ENCODE data around the gene BLNK.

Gene BLNK

DNA sequence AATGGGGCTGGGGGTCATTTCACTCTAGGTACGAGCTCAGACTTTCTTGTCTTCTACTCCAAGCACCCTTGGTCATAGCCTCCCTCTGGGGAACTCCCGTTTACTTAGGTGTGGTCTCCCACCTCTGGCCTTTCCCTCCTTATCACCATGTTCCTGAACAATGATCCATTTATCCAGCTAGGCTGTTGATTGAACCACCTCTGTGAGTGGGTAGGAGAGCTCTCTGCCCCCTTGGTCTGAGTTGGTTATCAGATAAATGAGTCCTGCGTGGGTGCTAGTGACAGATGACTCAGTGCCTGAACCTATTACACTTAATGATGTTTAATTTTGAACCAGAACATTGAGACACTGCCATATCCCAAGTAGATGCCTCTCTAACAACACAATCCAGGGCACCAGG lies 9.4 kb downstream of the BLNK start:
- DNase-seq (ENCODE audit: low read depth) = no peak

DNA sequence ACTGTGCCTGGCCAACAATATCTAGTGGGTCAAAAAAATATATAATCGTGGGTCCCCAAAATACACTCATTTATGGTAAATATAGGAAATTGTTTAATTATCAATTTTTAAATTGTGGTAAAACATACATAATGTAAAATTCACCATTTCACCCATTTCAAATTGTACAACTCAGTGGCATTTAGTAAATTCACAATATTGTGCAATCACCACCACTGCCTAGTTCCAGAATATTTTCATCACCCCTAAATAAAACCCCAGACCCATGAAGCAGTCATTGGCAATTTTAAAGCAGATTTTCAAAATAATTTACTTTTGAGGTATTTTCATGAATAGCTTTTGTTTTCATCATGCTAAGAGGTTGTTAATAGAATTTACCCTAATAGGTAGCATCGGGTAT lies 10.2 kb downstream of the BLNK start:
- no peak for DNase-seq (ENCODE audit: low read depth)

DNA sequence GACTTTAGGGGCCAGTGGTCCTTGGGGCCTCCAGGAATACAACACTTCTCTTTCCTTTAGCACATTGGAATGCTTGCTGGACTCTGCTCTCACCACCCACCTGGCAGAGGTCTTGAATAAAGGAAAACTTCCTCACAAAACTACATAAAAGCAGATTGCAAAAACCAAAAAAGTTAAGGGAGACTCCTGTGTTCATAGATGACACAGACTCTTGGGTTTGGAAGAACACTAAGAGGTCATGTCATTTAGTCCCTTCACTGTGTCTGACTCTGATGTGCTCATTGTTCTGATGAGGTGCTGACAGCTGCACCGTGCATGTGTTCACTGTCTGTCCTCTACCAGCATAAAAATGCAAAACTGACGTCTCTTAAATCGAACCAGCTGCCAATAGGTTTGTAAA lies 11.4 kb downstream of the BLNK start:
- no peak for DNase-seq (ENCODE audit: low read depth)

DNA sequence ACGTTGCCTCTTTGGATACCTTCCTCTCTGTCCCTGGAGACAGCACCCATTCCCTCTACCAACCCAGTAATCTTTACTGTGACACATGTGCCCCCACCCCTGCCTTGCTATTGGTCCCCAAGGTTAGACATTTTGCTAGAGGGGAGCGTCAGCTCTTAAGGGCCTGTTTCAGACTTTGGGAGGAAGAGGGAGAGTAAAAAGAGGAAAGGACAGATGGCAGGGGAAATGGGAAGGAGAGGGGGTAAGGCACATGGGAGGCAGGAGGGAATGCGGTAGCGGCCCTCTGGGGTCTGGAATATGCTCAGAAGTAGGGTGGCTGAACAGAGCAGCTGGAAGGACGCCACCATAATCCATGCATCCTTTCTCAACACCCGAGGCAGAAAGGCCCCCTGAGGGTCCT lies 12.2 kb downstream of the BLNK start:
- DNase-seq (ENCODE audit: low read depth) = no peak

DNA sequence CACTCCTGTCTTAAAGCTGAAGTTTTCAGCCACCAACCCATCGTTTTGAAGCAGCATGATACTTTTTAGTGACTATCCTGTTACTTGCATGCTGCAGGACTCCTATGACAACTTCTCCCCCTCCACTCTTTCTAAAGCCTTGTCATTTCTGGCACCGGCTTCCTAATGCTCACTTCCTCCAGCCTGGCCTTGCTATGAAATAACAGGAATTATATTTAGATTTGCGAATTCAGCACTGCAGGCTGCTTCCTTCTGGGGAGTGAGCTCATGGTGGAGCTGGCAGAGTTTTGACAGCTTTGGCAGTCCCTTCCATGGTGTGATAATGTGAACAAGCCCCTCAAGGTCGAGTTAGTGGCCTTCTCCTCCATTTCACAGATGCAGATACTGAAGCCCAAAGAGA lies 13.4 kb downstream of the BLNK start:
- no peak for DNase-seq (ENCODE audit: low read depth)

DNA sequence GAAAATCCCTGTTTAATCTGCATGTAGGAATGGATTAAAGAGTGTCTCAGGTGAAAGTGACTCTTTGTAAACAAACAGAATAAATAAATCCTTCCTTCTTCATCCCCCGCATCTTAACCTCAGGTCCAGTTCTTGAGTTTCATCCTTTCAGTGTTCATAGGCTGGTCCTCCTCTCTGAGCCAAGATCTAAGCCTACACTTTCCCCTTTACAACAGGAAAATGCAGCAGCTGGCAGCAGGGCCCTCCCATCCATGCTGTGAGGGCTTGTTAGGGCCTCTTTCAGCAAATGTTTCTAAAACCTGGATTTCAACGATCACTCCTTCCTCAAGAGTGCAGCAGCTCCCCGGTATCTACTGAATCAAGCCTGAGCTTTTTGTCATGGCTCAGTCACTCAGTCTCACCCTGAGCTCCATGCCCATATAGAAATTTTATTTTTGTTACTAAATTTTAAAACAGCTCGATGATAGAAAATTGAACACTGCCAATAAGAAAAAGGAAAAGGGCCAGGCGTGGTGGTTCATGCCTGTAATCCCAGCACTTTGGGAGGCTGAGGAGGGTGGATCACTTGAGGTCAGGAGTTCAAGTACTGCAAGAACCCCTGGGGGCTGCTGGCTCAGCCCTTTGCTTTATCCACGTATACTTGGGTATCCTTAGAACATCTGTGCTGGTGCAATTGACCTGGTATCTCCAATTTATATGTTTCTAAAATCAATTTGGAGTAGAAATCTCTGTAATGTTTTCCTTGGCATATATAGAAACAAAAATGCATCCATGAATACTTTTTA lies 15.6 kb downstream of the BLNK start:
- no peak for DNase-seq (ENCODE audit: low read depth)

DNA sequence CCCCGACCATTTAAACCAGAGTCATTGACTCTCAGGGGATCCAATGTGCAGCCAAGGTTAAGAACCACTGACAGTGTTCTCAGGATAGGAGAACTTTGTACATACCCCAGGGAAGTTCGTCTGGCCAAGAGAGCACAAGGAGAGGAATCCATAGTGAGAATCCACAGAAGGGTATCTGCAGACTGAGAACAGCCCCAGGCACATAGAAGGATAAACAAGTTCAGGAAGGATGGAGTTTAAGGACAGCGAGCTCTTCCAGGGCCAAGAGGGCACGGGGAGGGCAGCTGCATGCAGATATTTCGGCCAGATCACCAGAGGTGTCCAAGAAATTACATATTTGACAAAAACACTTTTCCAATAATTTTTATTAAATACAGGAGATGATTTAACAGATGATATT lies 16.4 kb downstream of the BLNK start:
- no peak for DNase-seq (ENCODE audit: low read depth)

DNA sequence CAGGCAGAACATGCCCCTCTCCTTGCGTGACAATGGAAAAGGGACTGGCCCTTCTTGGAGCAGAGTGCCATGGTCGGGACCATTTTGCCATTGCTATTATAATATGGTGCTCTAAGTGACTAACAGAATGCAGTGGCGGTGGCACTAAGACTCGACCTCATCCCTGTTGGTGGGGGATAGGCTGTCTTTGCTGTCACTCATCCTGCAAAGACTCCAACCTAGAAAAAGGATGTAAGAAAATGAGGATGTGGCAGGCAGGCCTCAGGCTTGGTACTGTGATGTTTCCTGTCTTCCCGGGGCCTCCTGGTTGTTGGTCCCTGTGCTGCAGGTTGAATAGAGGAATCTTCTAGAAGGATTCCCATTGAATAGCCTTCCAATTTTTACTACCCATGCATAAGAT lies 18.6 kb downstream of the BLNK start:
- DNase-seq (ENCODE audit: low read depth) = no peak

DNA sequence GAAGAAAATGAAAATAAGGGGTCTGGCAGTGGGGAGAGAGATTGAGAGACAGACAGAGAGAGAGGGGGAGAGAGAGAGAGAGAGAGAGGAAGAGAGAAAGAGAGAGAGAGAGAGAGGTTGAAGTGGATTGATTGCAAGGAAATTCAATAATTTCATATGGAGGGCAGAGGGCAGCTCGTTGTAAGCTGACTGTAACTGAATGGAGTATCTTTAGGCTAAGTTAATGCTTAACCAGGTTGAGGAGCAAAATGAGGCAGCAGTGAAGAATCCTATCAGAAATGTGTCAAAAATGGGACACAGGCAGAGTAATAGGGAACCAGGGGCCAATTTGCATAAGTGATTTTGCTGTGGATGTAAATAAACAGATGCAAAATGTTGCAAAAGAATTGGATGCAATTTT lies 21.0 kb downstream of the BLNK start:
- DNase-seq (ENCODE audit: low read depth) = no peak

DNA sequence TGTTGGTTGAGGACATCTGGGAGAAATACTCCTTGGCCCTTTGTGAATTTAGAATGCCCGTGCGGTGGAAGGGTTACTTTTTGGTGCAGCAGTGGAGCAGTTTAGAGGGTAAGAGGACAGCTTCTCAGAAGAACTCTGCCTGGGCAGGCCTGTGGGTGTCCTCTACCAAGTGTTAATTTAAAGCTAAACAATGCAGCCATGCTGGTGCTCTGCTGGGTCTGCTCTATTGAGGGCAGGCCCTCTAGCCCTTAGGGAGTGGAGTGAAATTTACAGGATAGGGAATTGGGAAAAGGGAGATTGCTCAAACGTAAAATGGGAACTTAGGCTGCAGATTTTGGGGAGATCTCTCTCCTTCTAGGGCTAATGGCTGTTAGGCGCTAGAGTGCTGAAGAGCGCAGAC lies 22.1 kb downstream of the BLNK start:
- no peak for DNase-seq (ENCODE audit: low read depth)

DNA sequence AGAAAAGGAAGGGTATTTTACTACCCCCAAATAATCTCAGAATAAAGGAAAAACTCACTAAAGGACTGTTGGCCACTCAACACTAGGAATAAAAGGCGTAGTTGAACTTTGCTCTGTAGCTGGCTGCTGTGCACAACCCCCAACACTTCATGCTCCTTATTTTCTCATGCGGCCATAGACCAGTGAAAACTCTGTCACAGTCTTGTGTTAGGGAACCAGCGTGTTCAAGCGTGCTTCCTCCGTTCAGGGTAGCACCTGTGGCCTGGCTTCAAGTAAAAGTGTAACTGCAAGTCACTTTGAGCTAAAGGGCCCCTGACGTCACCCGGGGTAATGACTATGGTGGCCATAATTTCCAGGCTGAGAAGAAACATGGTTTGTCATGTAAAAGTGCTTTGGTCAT lies 27.0 kb downstream of the BLNK start:
- no peak for DNase-seq (ENCODE audit: low read depth)

DNA sequence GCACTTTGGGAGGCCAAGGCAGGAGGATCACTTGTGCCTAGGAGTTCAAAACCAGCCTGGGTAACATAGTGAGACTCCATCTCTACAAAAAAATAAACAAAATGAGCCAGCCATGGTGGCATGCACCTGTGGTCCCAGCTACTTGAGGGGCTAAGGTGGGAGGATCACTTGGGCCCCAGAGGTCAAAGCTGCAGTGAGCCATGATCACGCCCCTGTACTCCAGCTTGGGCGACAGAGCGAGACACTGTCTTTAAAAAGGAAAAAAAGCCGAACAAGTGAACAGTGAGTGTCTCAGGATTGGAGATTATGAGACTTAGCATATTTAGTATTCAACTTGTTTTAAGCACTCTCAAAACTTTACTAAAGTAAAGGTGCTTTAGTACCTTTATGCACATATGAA lies 28.1 kb downstream of the BLNK start:
- DNase-seq (ENCODE audit: low read depth) = no peak

DNA sequence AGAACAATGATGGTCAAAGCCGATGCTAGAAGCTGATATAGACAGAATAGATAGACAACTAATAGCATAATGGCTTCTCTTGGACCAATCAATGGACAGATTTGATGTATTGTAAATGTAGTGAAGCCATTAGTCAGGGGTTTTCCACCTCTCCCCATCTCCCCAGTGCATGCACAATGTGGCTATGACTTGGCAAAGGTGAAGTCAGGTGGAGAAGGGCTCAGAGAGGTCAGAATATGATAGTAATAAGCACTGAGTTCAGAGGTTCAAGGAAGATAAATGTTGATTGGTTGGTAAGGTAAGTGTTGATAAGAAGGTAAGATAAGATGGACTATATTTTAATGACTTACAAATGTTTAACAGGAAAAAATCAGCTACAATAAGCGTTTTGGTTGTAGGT lies 28.5 kb downstream of the BLNK start:
- DNase-seq (ENCODE audit: low read depth) = no peak

DNA sequence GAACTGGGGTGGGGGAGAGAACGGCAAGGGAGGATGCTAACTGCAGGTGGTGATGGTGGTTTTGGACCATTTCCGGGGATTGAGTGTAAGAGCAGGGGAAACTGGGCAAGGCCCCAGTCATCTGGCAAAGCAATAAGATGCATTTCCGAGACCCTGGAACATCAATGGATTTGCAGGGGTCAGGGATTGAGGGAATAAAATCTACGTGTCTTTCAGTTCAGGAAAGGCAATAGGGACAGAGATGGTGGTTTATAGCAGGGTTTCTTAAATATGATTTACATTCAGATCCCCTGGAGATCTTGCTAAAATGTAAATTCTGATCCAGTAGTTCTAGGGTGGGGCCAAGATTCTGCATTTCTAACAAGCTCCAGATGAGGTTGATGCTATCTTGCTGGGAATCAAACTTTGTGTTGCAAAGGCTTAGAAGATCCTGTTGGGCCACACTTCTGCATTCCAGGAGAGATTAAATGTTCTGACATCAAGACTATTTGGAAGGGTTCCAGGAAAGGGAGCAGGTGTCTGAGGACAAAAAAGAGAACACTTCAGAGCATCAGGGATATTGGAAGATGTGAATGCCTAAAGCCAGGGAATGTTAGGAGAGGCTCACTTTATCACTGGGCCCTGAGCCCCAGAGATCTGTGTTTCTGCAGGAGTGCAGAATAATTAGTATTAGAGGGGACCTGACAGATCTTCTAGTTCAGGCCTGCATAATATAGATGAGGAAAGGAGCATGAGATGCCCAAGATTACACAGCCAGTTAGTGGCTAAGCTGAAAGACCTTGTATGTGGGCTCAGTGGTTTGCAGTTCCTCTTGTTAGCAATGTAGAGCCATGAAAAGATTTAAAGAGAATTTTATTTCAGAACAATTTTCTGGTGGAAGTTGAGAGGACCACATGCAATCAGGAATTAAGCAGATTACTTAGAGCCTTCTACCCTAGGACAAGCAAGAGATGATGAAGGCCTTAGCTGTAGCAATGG lies 32.4 kb downstream of the BLNK start:
- DNase-seq (ENCODE audit: low read depth) = no peak

DNA sequence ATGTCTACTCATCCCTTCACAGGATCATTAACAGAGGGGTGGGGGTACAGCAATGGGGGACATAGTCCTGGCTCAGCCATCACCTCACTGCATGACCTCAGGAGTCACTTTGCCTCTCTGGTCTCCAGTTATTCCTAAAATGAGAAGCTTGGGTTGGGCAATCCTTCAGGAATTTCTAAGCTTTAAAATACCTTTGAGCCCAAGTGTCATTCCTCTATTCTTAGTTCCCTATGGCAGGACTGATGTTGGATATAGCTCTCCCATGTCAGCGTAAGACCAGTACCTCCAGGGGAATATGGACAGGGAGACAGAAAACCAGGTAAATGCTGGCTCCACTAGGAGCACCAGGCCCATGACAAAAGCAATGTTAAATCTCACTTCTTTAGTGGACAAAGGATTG lies 34.5 kb downstream of the BLNK start:
- DNase-seq (ENCODE audit: low read depth) = no peak

DNA sequence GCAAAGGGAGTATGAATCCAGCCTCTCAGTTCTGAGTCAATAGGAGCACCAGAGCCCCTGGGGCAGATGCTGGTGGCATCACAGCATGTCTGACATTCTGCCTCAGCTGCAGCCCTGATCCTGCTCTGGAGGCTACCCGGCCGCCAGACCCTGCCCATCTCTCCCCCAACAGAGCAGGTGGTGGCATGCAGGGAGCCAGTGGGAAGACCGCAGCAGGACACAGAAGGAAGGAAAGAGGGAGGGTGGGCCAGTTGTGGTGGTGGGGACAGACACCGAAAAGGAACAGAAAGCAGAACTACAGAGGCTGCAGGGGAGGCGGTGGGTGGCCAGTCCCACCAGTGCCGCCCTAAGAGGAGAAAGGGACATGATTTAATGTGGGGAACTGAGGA lies 35.3 kb downstream of the BLNK start:
- no peak for DNase-seq (ENCODE audit: low read depth)

DNA sequence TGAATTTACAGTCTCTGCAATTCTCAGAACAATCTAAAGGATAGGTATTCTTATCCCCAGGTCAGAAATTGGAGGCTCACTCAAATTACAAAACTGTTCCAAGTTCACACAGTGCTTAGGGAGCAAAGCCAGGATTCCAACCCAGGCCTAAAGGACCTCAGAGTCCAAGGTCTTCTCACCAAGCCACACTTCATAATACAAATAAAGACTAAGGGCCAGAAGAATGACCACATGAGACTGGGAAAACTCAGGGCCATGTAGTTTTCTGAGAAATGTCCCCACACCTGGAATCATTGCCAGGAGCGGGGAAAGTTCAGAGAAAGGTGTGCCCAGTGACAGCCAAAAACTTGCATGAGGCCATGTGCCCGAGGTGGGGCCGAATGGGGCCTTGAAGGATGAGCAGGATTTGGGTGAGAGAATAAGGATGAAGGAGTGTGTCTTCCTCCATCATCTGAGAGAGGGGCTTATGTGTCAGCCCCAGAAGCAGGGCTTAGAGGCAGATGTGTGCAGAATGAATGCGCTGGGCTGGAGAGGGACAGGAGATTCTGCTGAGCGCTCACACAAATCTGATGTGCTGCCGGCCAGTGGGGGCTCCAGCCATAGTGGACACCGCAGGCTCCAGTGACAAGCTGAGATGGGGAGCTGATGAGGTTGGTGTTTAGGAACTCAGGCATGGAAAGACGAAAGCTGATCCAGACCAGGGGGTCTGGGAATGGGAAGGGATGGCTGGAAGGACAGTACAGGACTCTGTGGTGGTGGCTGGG lies 35.9 kb downstream of the BLNK start:
- no peak for DNase-seq (ENCODE audit: low read depth)

DNA sequence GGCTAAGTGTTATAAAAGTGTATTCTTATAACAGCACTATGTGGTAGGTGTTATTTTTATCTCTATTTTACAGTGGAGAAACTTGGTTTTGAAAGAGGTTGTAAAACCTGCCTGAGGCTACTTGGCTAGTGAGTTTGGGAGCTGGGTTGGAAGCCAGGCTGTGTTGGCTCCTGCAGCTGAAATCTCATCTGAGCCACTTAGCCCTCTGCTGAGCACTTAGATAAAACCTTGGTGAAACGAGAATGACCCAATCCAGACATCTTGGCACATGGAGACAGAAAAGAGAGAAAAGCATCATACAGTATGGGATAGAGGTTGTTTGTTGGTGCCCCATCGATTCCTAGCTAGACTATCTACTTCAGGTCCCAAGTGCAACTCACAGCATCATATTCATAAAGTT lies 37.4 kb downstream of the BLNK start:
- DNase-seq (ENCODE audit: low read depth) = no peak

DNA sequence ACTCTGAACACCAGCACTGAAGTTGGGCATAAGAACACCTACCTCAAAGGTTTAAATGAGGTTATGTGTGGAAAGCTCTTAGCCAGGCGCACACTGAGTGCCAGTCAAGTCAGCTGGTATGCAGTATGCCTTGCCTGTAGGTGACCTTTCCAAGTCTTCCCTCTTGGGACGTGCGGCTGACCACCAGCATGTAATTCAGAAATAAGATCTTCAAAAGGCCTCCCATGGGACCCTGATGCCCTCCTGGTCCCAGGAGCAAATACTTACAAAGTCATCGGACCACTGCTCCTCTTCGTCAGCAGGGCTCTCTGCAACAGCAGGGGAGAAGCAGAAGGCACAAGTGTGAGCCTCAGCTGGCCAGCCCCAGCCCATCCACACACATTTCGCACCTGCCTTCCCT lies 40.8 kb downstream of the BLNK start:
- DNase-seq (ENCODE audit: low read depth) = no peak

DNA sequence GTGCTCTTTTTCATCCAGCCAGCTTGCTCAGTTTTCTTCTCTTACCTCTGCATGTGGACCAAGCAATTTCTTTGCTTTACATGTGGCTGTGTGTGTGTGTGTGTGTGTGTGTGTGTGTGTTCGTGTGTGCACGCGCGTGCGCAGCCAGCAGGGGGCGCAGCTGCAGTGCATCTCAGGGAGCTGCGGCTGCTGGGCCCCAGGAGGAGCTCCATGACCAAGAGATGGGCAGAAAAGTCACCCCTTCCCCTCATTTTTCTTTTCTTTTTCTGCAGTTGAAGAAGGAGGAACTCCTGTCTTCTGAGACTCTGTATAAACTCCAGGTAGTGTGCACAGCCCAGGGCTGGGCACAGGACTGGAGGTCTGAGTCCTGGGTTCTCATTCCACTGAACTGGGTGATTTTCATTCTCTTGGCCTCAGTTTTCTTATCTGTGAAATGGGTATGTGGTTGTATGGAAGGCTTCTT lies 41.8 kb downstream of the BLNK start:
- peak; percentile 44 for DNase-seq (ENCODE audit: low read depth)

DNA sequence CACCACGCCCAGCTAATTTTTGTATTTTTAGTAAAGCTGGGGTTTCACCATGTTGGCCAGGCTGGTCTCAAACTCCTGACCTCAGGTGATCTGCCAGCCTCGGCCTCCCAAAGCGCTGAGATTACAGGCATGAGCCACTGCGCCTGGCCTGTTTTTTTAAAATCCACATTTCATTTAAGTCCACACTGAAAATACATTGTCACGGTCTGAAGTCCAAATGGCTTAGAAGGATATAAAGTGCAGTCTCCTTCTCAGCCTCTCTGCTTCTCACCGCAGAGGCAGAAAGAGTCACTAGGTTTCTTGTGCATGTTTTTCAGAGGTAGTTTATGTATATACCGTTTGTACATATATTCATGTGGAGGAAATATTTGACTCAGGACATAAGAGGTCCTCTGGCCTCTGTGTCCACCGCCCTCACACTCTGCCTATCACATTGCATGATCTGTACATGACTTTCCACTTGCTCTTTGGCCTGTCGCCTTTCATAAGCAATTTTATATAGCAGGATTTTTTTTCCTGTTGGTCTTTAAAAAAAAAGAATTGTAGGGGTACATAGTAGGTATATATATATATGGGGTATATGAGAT lies 42.9 kb downstream of the BLNK start:
- DNase-seq (ENCODE audit: low read depth) = no peak

DNA sequence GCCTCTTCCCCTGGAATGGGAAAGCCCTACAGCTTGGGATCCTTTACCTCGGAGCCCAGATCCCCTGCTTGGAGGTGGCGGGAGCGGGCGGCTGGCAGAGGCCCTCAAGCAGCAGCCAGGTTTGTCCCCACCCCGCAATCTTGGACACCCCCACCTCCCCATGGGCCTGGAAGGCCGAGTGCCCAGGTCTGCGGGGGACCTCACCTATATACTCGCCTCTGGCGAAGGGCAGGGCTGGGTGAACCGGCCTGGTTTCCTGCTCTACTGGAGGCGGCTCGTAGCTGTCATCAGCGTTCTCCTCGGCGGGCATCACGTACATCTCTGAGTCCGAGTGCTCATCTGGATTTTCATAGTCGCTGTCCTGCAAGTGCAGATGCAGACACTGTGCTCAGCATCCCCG lies 44.2 kb downstream of the BLNK start:
- no peak for DNase-seq (ENCODE audit: low read depth)

All from stimulated activated CD4-positive, alpha-beta T cell treated with anti-CD3 and anti-CD28 coated beads, Interleukin-2, amount 100 ng/mL, for 4 hours (primary cell).